Mesothelial cell of epicardium (in vitro differentiated cells): ENCODE results near the gene EEFSEC. TPM values are rescaled to one million over a fixed set of nuclear protein-coding genes. Genes with fewer than 3 reads are reported as not detected.

Experiments
- DNase-seq, 2 experiments: peaks; one replicate each; pipeline ENCODE4 v3.0.0; 2021; ENCODE audit warnings: low spot score in 2 of 2; ENCODE audit not compliant: unreplicated experiment in 2 of 2
- H3K27ac Mint-ChIP-seq: 2 replicates; pipeline ENCODE4 v1.8.0; 2021; ENCODE audit warnings: mixed read lengths
- H3K27me3 Mint-ChIP-seq: 2 replicates; pipeline ENCODE4 v1.8.0; 2021; ENCODE audit warnings: low read depth, mixed read lengths
- H3K36me3 Mint-ChIP-seq: 2 replicates; pipeline ENCODE4 v1.8.0; 2021; ENCODE audit warnings: mixed read lengths
- H3K4me1 Mint-ChIP-seq: 2 replicates; pipeline ENCODE4 v1.8.0; 2021; ENCODE audit warnings: mixed read lengths
- H3K4me3 Mint-ChIP-seq: 2 replicates; pipeline ENCODE4 v1.8.0; 2021; ENCODE audit warnings: mild to moderate bottlenecking, moderate library complexity, mixed read lengths
- H3K9me3 Mint-ChIP-seq: 2 replicates; pipeline ENCODE4 v1.8.0; 2021; ENCODE audit warnings: mixed read lengths
- CTCF ChIP-seq: fragments of 200-600 bp; sonication (generic); IDR thresholded peaks from one replicate; pipeline ENCODE4 v1.5.0; 2021; ENCODE audit warnings: antibody characterized with exemption; ENCODE audit not compliant: unreplicated experiment
- total RNA-seq: library from RNA; stranded (reverse); gene quantifications from 3 replicates; pipeline ENCODE4 v1.2.1, GENCODE V29; 2021

The EEFSEC gene
- total RNA-seq, 1 donor from 2014 or later, result 19.4 TPM

GRCh38 chr3:128336337-128337156 lies 183.3 kb downstream of the EEFSEC start:
- H3K9me3 Mint-ChIP-seq, result no peaks in the 10 kb centered on the region
- DNase-seq, result no peak
- H3K36me3 Mint-ChIP-seq, result peaks cover 2% of the 10 kb centered on the region
- peak overlapping the region; percentile 89 for H3K27ac Mint-ChIP-seq
- H3K4me1 Mint-ChIP-seq, result peaks cover 59% of the 10 kb centered on the region
- no peak for TF ChIP-seq CTCF
- H3K4me3 Mint-ChIP-seq, result no peak overlapping the region
- H3K27me3 Mint-ChIP-seq, result no peaks in the 10 kb centered on the region

GRCh38 chr3:128337305-128337704 lies 184.0 kb downstream of the EEFSEC start:
- Mint-ChIP-seq H3K9me3 (no peaks in the 10 kb centered on the region), H3K27ac (peak overlapping the region; percentile 89), H3K4me3 (no peak overlapping the region), H3K4me1 (peaks cover 59% of the 10 kb centered on the region), H3K36me3 (peaks cover 2% of the 10 kb centered on the region), H3K27me3 (no peaks in the 10 kb centered on the region)
- TF ChIP-seq CTCF, result no peak
- DNase-seq, result no peak

- no peak for DNase-seq
- H3K4me1 Mint-ChIP-seq, result peaks cover 66% of the 10 kb centered on the region
- peaks cover 2% of the 10 kb centered on the region for H3K36me3 Mint-ChIP-seq
- TF ChIP-seq CTCF, result no peak
- no peaks in the 10 kb centered on the region for H3K9me3 Mint-ChIP-seq
- H3K4me3 Mint-ChIP-seq, result no peak overlapping the region
- H3K27ac Mint-ChIP-seq, result peak overlapping the region; percentile 83
- no peaks in the 10 kb centered on the region for H3K27me3 Mint-ChIP-seq
These were observed 185.5 kb downstream of the EEFSEC start for GRCh38 chr3:128338536-128339330.

GRCh38 chr3:128339491-128340012 lies 186.3 kb downstream of the EEFSEC start:
- TF ChIP-seq CTCF, result no peak
- Mint-ChIP-seq H3K27ac (peak overlapping the region; percentile 83), H3K4me3 (no peak overlapping the region)

GRCh38 chr3:128340198-128340903 lies 187.1 kb downstream of the EEFSEC start:
- Mint-ChIP-seq H3K27ac (peak overlapping the region; percentile 83), H3K4me1 (peaks cover 66% of the 10 kb centered on the region)

More at GRCh38 chr3:128339491-128340012, 186.3 kb downstream of the EEFSEC start:
- H3K36me3 Mint-ChIP-seq, result peaks cover 2% of the 10 kb centered on the region
- no peak for DNase-seq
- no peaks in the 10 kb centered on the region for H3K27me3 Mint-ChIP-seq
- no peaks in the 10 kb centered on the region for H3K9me3 Mint-ChIP-seq
- peaks cover 71% of the 10 kb centered on the region for H3K4me1 Mint-ChIP-seq

More at GRCh38 chr3:128340198-128340903, 187.1 kb downstream of the EEFSEC start:
- H3K27me3 Mint-ChIP-seq, result no peaks in the 10 kb centered on the region
- TF ChIP-seq CTCF, result no peak
- H3K9me3 Mint-ChIP-seq, result no peaks in the 10 kb centered on the region
- peaks cover 2% of the 10 kb centered on the region for H3K36me3 Mint-ChIP-seq
- H3K4me3 Mint-ChIP-seq, result no peak overlapping the region
- no peak for DNase-seq
